Measurements from ENCODE around the gene SLC2A1.

SLC2A1 gene

GRCh38 chr1:42958488-42959319 lies at the start of gene SLC2A1:
SLC2A1 (minus strand) TSS chr1:42958868; CDS start chr1:42958651, 217 bp downstream.
- DNase-seq = peak; percentile 90

GRCh38 chr1:43007377-43008114 lies 48.9 kb upstream of the SLC2A1 start:
- peak; percentile 47 for DNase-seq

GRCh38 chr1:43005460-43006361 lies 47.0 kb upstream of the SLC2A1 start:
- no peak for DNase-seq

- no peak for DNase-seq
Observed at GRCh38 chr1:43004587-43005459, 46.2 kb upstream of the SLC2A1 start.

DNA sequence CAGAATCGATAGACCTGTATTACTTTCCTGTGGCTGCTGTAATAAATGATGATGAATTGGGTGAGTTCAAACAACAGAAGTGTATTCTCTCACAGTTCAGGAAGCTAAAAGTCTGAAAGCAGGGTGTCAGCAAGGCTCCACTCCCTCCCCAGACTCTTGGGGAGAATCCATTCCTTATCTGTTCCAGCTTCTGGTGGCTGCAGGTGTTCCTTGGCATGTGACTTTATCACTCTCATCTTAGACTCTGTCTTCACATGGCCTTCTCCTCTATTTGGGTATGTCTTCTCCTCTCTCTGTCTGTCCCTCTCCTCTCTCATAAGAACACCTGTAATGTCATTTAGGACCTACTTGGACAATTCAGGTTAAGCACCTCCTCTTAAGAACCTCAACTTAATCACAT lies 44.1 kb upstream of the SLC2A1 start:
- DNase-seq = no peak

DNA sequence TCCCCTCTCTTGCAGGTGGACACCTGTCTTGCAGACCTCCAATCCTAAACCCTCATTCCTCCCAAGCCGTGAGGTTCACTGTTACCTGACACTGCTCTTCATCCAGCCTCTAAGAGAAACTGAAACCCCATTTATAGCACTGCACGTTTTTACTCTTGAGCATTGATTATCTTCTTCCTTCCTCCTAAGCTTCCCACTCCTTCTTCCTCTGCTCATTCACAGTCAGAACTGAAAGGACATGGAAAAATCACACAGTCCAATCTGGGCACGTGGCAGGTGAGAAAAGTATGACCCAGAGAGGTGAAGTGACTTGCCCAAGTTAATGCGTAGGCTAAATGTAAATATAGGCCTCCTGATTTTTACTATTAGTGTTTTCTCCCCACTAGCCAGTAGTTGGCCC lies 43.4 kb upstream of the SLC2A1 start:
- no peak for DNase-seq

DNA sequence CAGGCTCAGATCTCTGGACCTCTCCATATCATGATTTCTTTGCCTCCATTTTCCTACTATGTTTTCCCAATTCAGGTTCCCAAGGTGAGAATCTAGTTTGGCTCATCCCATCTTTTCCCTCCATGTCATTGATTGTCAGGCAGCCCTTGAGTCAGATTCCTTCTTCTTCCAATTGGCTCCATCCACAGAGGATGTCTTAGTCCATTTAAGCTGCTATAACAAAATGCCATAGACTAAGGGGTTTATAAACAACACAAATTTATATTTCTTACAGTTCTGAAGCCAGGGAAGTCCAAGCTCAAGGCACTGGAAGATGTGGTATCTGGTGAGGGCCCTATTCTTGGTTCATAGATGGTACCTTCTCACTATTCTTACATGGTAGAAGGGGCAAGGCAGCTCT lies 42.8 kb upstream of the SLC2A1 start:
- DNase-seq = no peak

DNA sequence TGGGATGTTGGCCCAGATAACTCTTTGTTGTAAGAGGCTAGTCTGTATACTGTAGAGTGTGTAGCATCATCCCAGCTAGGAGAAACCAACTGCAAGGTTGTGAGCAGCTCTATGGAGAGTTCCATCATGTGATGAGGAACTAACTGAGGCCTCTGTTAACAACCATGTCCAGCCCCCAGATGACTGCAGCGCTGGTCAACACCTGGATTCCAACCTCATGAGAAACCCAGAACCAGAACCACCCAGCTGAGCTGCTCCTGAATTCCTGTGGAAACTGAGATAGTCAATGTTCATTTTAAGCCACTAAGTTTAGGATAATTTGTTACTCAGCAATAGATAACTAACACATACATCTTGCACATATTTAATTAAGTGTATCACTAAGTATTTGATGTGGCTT lies 41.6 kb upstream of the SLC2A1 start:
- DNase-seq = no peak

- no peak for DNase-seq
Observed at GRCh38 chr1:42999308-42999707, 40.6 kb upstream of the SLC2A1 start.

DNA sequence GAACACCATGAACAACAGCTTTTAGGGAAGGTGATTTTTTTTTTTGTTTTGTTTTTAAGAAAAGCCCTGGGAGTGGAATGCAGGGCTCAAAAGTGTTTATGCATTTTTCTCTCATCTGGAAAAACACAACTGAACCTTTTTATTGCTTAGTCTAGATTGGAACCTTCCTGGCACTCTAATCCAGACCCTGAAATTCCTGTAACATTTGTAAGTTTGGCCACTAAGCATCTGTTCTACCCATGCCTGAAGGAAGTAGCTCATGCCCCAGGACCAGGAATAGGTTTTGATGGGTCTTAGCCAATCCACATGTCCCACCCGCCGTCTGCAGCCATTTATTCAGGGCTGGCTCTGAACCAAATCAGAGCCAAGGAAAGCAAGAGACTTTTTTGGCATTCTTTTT lies 39.7 kb upstream of the SLC2A1 start:
- DNase-seq = no peak

GRCh38 chr1:42996384-42996970 lies 37.8 kb upstream of the SLC2A1 start:
- DNase-seq = no peak

GRCh38 chr1:42993502-42994136 lies 35.0 kb upstream of the SLC2A1 start:
- no peak for DNase-seq

- DNase-seq = no peak
Observed at GRCh38 chr1:42992054-42992571, 33.4 kb upstream of the SLC2A1 start.

GRCh38 chr1:42990757-42991346 lies 32.2 kb upstream of the SLC2A1 start:
- no peak for DNase-seq

DNA sequence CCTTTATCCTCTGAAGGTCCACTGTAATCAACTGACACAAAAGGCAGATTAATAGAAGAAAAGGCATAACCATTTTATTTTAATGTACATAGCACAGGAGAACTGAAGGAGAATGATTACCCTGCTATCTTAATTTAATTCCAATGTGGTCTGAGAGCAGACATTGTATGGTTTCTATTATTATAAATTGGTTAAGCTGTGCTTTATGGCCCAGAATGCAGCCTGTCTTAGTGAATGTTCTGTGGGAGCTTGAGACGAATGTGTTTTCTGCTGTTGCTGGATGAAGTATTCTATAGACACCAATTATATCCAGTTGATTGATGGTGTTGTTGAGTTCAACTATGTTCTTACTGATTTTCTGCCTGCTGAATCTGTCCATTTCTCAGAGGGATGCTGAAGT lies 25.0 kb upstream of the SLC2A1 start:
- no peak for DNase-seq

DNA sequence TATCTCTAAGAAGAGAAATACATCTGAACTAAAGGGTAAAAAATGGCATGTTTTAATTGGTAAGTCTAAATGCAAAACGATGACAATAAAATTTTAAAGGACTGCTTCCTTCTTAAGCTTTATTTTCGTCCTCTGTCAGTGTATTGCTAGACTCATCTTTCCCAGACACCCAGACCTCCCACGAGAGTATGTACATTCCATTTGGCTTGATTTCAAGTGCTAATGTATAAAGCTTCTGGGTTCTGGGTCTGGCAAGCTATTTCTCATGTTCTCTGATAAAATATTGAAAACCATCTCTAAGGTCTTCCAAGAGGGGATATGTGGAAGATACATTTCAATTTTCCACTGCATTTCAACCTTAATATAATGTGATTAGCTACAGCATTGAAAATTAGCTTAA lies 24.6 kb upstream of the SLC2A1 start:
- no peak for DNase-seq

- DNase-seq = no peak
Observed at GRCh38 chr1:42982641-42983040, 24.0 kb upstream of the SLC2A1 start.

DNA sequence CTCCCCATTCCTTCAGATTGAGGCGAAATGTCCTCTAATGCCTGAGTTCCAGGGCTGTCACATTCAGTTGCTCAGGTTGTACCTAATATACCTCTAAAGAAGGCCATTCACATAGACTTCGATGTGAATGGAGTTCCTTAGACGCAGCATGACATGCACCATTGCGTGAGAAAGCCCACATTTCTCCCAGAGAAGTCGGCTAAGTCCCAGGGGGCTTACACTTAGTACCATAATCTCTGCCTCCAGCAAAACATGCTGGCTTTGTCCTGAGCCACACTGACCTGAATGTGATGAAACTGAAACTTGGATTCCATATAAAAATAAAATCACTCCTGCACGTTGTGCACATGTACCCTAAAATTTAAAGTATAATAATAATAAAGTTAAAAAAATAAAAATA lies 23.2 kb upstream of the SLC2A1 start:
- DNase-seq = no peak

DNA sequence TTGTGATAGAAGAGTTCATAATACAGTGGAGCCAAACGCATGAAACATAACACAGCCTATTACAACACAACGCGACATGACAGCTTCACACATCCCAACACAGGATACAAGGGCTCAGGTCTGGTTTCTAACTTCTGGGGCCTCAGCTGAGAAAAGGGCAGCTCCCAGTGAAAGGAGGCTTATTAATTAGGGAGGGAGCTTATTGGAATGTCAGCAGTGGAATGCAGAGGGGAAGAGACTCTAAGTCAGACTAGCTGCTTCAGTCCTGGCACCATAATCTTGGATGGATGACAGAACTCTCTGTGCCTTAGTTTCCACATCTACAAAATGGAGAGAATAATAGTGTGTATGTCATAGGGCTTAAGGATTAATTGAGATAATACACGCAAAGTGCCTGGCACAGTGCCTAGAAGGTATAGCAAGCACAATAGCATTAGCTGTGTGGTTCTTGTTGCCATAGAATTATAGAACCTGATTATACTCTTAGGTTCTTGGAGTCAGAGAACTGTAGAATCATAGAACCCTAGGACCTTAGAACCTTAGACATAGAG lies 22.7 kb upstream of the SLC2A1 start:
- no peak for DNase-seq

All from NCI-H146 (cell line).